SK-N-SH treated with all-trans-retinoic acid at 6 μM for 48 hours (cell line): Measurements from ENCODE around the gene CRIP1.

Experiments
- ATAC-seq: fragments of 200-7000 bp; cut with Tn5 transposase; 3 replicates; pipeline ENCODE4 v1.9.1; 2020; ENCODE audit warnings: mild to moderate bottlenecking, moderate library complexity
- ARNTL ChIP-seq: fragments of 450-650 bp; formaldehyde crosslinking; IDR thresholded peaks from 2 replicates; pipeline ENCODE4 v1.5.0; 2020; ENCODE audit warnings: low read depth, mild to moderate bottlenecking, moderate library complexity, borderline replicate concordance
- CREB5 ChIP-seq: fragments of 250-450 bp; sonication (Bioruptor Pico); IDR thresholded peaks from 2 replicates; pipeline ENCODE4 v1.5.1; 2020; ENCODE audit warnings: low read depth, mild to moderate bottlenecking, moderate library complexity
- ESRRG ChIP-seq: fragments of 250-450 bp; sonication (Bioruptor Pico); IDR thresholded peaks from 2 replicates; pipeline ENCODE4 v1.6.1; 2021; ENCODE audit warnings: mild to moderate bottlenecking
- GLIS3 ChIP-seq: fragments of 250-450 bp; sonication (Bioruptor Pico); IDR thresholded peaks from 2 replicates; pipeline ENCODE4 v1.5.0; 2020; ENCODE audit warnings: mild to moderate bottlenecking, moderate library complexity
- ISL1 ChIP-seq: fragments of 250-450 bp; sonication (Bioruptor Pico); IDR thresholded peaks from 2 replicates; pipeline ENCODE4 v2.1.2; 2022; ENCODE audit warnings: mild to moderate bottlenecking, moderate library complexity
- OSR1 ChIP-seq: fragments of 250-450 bp; sonication (Bioruptor Pico); IDR thresholded peaks from 2 replicates; pipeline ENCODE4 v1.8.0; 2022; ENCODE audit warnings: moderate library complexity, mild to moderate bottlenecking, inconsistent platforms
- PATZ1 ChIP-seq: fragments of 250-450 bp; sonication (Bioruptor Pico); IDR thresholded peaks from 2 replicates; pipeline ENCODE4 v1.8.0; 2020; ENCODE audit warnings: mild to moderate bottlenecking, moderate library complexity, borderline replicate concordance
- POU6F1 ChIP-seq: fragments of 250-450 bp; sonication (Bioruptor Pico); IDR thresholded peaks from 2 replicates; pipeline ENCODE4 v1.8.0; 2021; ENCODE audit warnings: low read depth, mild to moderate bottlenecking, moderate library complexity, borderline replicate concordance
- PPARA ChIP-seq: fragments of 250-450 bp; sonication (Bioruptor Pico); IDR thresholded peaks from 2 replicates; pipeline ENCODE4 v1.5.0; 2020; ENCODE audit warnings: mild to moderate bottlenecking, borderline replicate concordance
- RARB ChIP-seq: fragments of 250-450 bp; sonication (Bioruptor Pico); IDR thresholded peaks from 2 replicates; pipeline ENCODE4 v1.8.0; 2021; ENCODE audit warnings: mild to moderate bottlenecking, moderate library complexity
- SNAI2 ChIP-seq: fragments of 250-450 bp; sonication (Bioruptor Pico); IDR thresholded peaks from 2 replicates; pipeline ENCODE4 v1.5.0; 2020; ENCODE audit warnings: mild to moderate bottlenecking, moderate library complexity
- TCF4 ChIP-seq: fragments of 250-450 bp; sonication (Bioruptor Pico); IDR thresholded peaks from 2 replicates; pipeline ENCODE4 v1.8.0; 2021; ENCODE audit warnings: mild to moderate bottlenecking, moderate library complexity, borderline replicate concordance
- TOX ChIP-seq: fragments of 250-450 bp; sonication (Bioruptor Pico); IDR thresholded peaks from 2 replicates; pipeline ENCODE4 v1.8.0; 2021; ENCODE audit warnings: mild to moderate bottlenecking, moderate library complexity, borderline replicate concordance
- TSHZ2 ChIP-seq: fragments of 250-450 bp; sonication (Bioruptor Pico); IDR thresholded peaks from 2 replicates; pipeline ENCODE4 v1.5.0; 2020; ENCODE audit warnings: mild to moderate bottlenecking, moderate library complexity
- ZC3H10 ChIP-seq: fragments of 250-450 bp; sonication (Bioruptor Pico); IDR thresholded peaks from 2 replicates; pipeline ENCODE4 v1.5.1; 2021; ENCODE audit warnings: mild to moderate bottlenecking, moderate library complexity
- ZFP30 ChIP-seq: fragments of 450-650 bp; formaldehyde crosslinking; IDR thresholded peaks from 2 replicates; pipeline ENCODE4 v1.5.0; 2022; ENCODE audit warnings: mild to moderate bottlenecking, moderate library complexity
- ZNF565 ChIP-seq: fragments of 450-650 bp; formaldehyde crosslinking; conservative IDR thresholded peaks from 2 replicates; pipeline ENCODE4 v1.5.0; 2020; ENCODE audit warnings: low read depth, mild to moderate bottlenecking, moderate library complexity
- ZNF70 ChIP-seq: fragments of 450-650 bp; formaldehyde crosslinking; IDR thresholded peaks from 2 replicates; pipeline ENCODE4 v1.5.0; 2020; ENCODE audit warnings: mild to moderate bottlenecking, moderate library complexity
- ZNF8 ChIP-seq: fragments of 450-650 bp; formaldehyde crosslinking; IDR thresholded peaks from 2 replicates; pipeline ENCODE4 v1.5.0; 2020; ENCODE audit warnings: mild to moderate bottlenecking, moderate library complexity

The CRIP1 gene

GRCh38 chr14:105537580-105538474 lies 51.1 kb downstream of the CRIP1 start:
- TF ChIP-seq ESRRG (no peak), ARNTL (CRISPR knock-in tag) (no peak), POU6F1 (no peak), ZNF8 (CRISPR knock-in tag) (no peak), ISL1 (CRISPR knock-in tag) (no peak), SNAI2 (no peak), OSR1 (CRISPR knock-in tag) (no peak), PPARA (CRISPR knock-in tag) (no peak), GLIS3 (CRISPR knock-in tag) (no peak), ZC3H10 (CRISPR knock-in tag) (no peak), TOX (CRISPR knock-in tag) (no peak), TSHZ2 (CRISPR knock-in tag) (no peak), ZNF70 (CRISPR knock-in tag) (no peak), TCF4 (CRISPR knock-in tag) (no peak), RARB (CRISPR knock-in tag) (no peak), PATZ1 (CRISPR knock-in tag) (no peak), ZNF565 (CRISPR knock-in tag) (no peak), ZFP30 (no peak), CREB5 (CRISPR knock-in tag) (no peak)
- TF ChIP-seq, all 23 proteins: peak for 0
- peak; percentile 92 for ATAC-seq
